Measurements from ENCODE around the gene CEP43.

DNA sequence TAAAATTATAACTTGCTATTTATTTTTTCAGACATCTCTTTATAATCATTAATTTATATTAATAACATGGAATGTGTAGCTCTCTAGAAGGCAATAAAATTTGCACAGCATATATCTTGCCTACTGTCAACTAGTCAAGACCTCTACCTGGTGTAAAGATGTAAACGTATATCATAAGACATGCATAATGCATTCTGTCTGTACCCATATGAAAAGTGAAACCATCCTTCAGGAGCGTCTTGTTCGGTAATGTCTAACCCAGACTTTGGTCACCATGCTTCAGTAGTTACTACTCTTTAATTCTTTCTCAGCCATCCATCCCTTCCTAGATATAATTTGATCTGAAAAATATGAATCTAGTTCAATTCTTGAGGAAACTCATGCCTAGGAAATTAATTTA is 21.0 kb downstream of the CEP43 start:
- TF ChIP-seq, protein P1, sequence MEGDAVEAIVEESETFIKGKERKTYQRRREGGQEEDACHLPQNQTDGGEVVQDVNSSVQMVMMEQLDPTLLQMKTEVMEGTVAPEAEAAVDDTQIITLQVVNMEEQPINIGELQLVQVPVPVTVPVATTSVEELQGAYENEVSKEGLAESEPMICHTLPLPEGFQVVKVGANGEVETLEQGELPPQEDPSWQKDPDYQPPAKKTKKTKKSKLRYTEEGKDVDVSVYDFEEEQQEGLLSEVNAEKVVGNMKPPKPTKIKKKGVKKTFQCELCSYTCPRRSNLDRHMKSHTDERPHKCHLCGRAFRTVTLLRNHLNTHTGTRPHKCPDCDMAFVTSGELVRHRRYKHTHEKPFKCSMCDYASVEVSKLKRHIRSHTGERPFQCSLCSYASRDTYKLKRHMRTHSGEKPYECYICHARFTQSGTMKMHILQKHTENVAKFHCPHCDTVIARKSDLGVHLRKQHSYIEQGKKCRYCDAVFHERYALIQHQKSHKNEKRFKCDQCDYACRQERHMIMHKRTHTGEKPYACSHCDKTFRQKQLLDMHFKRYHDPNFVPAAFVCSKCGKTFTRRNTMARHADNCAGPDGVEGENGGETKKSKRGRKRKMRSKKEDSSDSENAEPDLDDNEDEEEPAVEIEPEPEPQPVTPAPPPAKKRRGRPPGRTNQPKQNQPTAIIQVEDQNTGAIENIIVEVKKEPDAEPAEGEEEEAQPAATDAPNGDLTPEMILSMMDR (conservative IDR thresholded peaks at IDR 0.05 in 1 of 2, IDR thresholded peaks at IDR 0.05 in 1 of 2; ENCODE audit: extremely low read depth in 1 of 2, insufficient read depth in 1 of 2, low read depth in 1 of 2, low read length in 2 of 2) = no peak
- TF ChIP-seq EZH2 (IDR thresholded peaks at IDR 0.05; ENCODE audit: borderline replicate concordance, low read length) = no peak

Data from mammary epithelial cell (primary cell).